SJSA1 (cell line): ENCODE data around the gene MOK. TPM values are rescaled to one million over a fixed set of nuclear protein-coding genes. Genes with fewer than 3 reads are reported as not detected.

Experiments used
- DNase-seq, 2 experiments: peaks; one replicate each; pipeline ENCODE4 v3.0.0-alpha.2; 2015 to 2020; ENCODE audit warnings: low spot score in 2 of 2, low read depth in 1 of 2
- H3K27ac ChIP-seq: fragments of 250-450 bp; sonication (Bioruptor Pico); 2 replicates; pipeline ENCODE4 v1.5.1; 2020; ENCODE audit warnings: mild to moderate bottlenecking, moderate library complexity
- H3K27me3 ChIP-seq: fragments of 250-450 bp; sonication (Bioruptor Pico); replicated peaks from 2 replicates; pipeline ENCODE4 v1.5.1; 2020; ENCODE audit warnings: mild to moderate bottlenecking, moderate library complexity
- H3K36me3 ChIP-seq: fragments of 250-450 bp; sonication (Bioruptor Pico); 2 replicates; pipeline ENCODE4 v1.5.1; 2020; ENCODE audit warnings: mild to moderate bottlenecking
- H3K4me1 ChIP-seq: fragments of 250-450 bp; sonication (Bioruptor Pico); replicated peaks from 2 replicates; pipeline ENCODE4 v1.6.1; 2021; ENCODE audit warnings: mild to moderate bottlenecking
- H3K4me3 ChIP-seq: fragments of 250-450 bp; sonication (Bioruptor Pico); 2 replicates; pipeline ENCODE4 v1.5.1; 2020; ENCODE audit warnings: mild to moderate bottlenecking
- H3K9me3 ChIP-seq: fragments of 250-450 bp; sonication (Bioruptor Pico); replicated peaks from 2 replicates; pipeline ENCODE4 v1.5.1; 2020; ENCODE audit warnings: mild to moderate bottlenecking
- total RNA-seq: library from RNA; depleted of rRNA; stranded (reverse); fragments of >200 nt; shearing (Covaris generic); gene quantifications from 2 replicates; pipeline ENCODE4 v1.2.3, GENCODE V29; 2014

MOK gene
- total RNA-seq, 1 experiment from 2014 or later, result 2.7 TPM

- DNase-seq, result no peak
- Histone ChIP-seq H3K36me3 (peaks cover 27% of the 10 kb centered on the region), H3K27me3 (no peaks in the 10 kb centered on the region), H3K4me1 (no peaks in the 10 kb centered on the region), H3K9me3 (no peaks in the 10 kb centered on the region), H3K4me3 (no peak overlapping the region), H3K27ac (no peak overlapping the region)
These were observed 104.1 kb downstream of the MOK start for GRCh38 chr14:102200690-102201352.

DNA sequence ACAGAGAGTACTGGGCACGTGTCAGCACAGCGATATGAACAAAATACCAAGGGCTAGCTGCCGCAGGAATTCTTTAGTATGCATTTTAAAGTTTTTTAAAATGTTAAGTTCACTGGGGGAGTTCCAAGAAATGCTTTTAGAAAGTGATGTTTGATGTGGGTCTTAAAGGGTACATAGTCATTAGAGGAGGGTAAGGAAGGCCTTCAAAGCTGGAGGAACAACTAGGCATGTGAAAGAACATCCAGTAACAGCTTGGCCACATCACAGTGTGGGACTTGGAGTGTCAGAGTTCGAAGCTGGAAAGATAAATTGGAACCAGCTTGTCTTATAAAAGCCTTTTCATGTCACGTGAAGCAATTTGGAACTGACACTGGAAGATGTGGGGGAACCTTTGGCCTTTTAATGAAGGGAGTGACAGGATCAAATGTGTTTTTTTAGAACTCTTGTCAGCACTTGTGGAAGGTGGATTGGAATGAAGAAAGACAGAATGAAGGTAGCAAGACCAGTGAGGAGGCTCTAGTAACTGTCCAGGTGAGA, 107.6 kb downstream of the MOK start:
- Histone ChIP-seq H3K27ac (no peak overlapping the region), H3K36me3 (peaks cover 31% of the 10 kb centered on the region), H3K4me1 (no peaks in the 10 kb centered on the region), H3K4me3 (no peak overlapping the region), H3K27me3 (no peaks in the 10 kb centered on the region), H3K9me3 (no peaks in the 10 kb centered on the region)
- DNase-seq, result no peak

- Histone ChIP-seq H3K4me1 (no peaks in the 10 kb centered on the region), H3K9me3 (no peaks in the 10 kb centered on the region), H3K27ac (no peak overlapping the region), H3K27me3 (no peaks in the 10 kb centered on the region), H3K36me3 (peaks cover 31% of the 10 kb centered on the region), H3K4me3 (no peak overlapping the region)
- no peak for DNase-seq
These were observed 108.1 kb downstream of the MOK start for GRCh38 chr14:102196902-102197230.

DNA sequence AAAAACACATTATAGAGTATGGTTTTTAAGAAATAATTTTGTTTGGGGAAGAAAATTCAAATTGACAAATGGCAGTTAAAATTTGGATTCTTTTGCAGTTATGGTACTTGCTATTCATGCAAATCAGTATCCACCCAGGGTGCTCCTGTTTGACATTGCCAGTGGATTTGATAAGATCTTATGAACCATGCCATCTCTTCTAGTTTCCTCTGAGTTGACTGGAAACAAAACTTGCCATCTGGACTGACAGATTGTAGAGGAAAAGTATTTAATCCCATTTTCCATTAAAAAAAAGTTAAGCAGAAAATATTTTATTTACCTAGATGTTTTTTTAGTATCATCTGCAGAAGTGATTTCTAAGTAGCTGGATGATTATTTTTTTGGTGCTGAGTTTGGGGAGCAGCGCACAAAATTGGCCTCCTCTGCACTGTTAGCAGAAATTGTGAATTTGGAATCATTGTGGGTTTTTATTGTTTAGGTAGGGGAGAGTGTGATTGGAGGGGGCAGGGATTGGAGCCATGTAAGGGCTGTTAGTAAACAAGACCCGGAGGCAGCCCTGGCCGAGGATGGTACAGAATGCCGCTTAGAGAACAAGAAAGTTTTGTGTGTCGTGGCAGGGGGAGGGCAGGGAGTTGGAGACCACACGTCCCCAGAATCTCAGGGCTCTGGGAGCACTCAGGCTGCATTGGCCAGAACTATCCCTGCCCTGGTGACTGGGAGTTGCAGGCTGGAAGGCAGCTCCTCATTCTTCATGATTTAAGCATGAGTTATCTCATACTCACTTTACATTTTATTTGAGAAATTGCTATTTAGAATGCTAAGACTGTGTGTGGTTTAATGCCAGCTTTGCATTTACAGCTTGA, 108.7 kb downstream of the MOK start:
- Histone ChIP-seq H3K4me1 (no peaks in the 10 kb centered on the region), H3K27me3 (no peaks in the 10 kb centered on the region), H3K27ac (no peak overlapping the region), H3K4me3 (no peak overlapping the region), H3K9me3 (no peaks in the 10 kb centered on the region), H3K36me3 (peaks cover 31% of the 10 kb centered on the region)
- DNase-seq, result no peak

- Histone ChIP-seq H3K9me3 (no peaks in the 10 kb centered on the region), H3K27ac (no peak overlapping the region), H3K36me3 (peaks cover 31% of the 10 kb centered on the region), H3K4me1 (no peaks in the 10 kb centered on the region), H3K4me3 (no peak overlapping the region), H3K27me3 (no peaks in the 10 kb centered on the region)
- DNase-seq, result no peak
These were observed 109.5 kb downstream of the MOK start for GRCh38 chr14:102195446-102195845.

GRCh38 chr14:102194856-102195255, 110.1 kb downstream of the MOK start:
- peaks cover 31% of the 10 kb centered on the region for H3K36me3 ChIP-seq
- H3K4me1 ChIP-seq, result no peaks in the 10 kb centered on the region
- no peak overlapping the region for H3K27ac ChIP-seq
- H3K4me3 ChIP-seq, result no peak overlapping the region
- H3K9me3 ChIP-seq, result no peaks in the 10 kb centered on the region
- DNase-seq, result no peak
- no peaks in the 10 kb centered on the region for H3K27me3 ChIP-seq

GRCh38 chr14:102192840-102193502, 112.0 kb downstream of the MOK start:
- H3K27ac ChIP-seq, result no peak overlapping the region
- peaks cover 25% of the 10 kb centered on the region for H3K36me3 ChIP-seq
- H3K4me3 ChIP-seq, result no peak overlapping the region
- H3K4me1 ChIP-seq, result no peaks in the 10 kb centered on the region
- no peaks in the 10 kb centered on the region for H3K9me3 ChIP-seq
- H3K27me3 ChIP-seq, result no peaks in the 10 kb centered on the region
- DNase-seq, result no peak

GRCh38 chr14:102189874-102190273, 115.1 kb downstream of the MOK start:
- no peak for DNase-seq
- Histone ChIP-seq H3K4me3 (no peak overlapping the region), H3K27ac (no peak overlapping the region), H3K4me1 (peaks cover 17% of the 10 kb centered on the region), H3K27me3 (no peaks in the 10 kb centered on the region), H3K36me3 (peaks cover 2% of the 10 kb centered on the region), H3K9me3 (no peaks in the 10 kb centered on the region)

DNA sequence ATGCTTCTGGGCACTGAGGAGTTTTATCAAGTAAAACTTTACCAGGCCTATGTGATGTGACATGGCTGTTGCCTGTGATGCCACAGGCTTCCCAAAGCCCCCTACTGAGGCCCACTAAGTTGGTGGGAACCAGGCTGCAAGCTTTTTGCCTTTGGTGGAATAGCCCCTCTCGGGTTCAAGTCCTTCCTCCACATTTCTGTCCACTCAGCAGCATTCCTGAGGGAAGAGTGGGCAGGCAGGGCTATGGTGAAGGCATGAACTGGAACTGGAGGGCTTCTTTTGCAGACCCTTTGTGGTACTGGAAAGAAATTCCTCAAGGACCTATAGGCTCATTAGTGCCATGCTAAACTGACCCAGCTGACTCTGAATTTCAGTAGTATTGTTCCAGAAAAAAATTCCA, 116.8 kb downstream of the MOK start:
- Histone ChIP-seq H3K36me3 (no peaks in the 10 kb centered on the region), H3K4me3 (no peak overlapping the region), H3K4me1 (peaks cover 17% of the 10 kb centered on the region), H3K9me3 (no peaks in the 10 kb centered on the region), H3K27ac (no peak overlapping the region), H3K27me3 (no peaks in the 10 kb centered on the region)
- no peak for DNase-seq

DNA sequence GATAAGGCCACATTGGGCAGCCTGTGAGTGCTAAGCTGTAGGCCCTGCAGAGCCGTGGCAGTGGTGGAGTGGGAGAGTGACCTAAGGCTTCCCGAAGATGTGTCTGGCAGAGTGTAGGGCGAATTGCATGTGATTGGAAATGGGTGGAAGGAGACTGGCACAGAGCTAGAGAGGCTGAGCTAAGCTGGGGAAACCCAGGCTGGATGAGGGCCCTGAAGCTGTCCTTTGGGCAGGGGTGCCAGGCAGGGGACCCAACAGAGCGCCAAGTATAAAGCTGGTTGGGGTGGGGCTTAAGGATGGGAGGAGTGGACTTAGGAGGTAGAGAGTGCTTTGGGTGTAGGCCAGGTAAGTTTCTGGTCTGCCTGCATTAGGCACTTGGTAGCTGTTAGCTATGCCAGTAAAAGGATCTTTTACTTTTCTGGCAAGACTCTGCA, 117.4 kb downstream of the MOK start:
- no peak for DNase-seq
- Histone ChIP-seq H3K4me3 (no peak overlapping the region), H3K9me3 (no peaks in the 10 kb centered on the region), H3K27ac (peak overlapping the region; percentile 25; the same call in 1 of the 2 replicates), H3K4me1 (peaks cover 17% of the 10 kb centered on the region), H3K27me3 (no peaks in the 10 kb centered on the region), H3K36me3 (no peaks in the 10 kb centered on the region)

- peak in 1 of 2 experiments; percentile 48 for DNase-seq
- Histone ChIP-seq H3K4me3 (no peak overlapping the region), H3K9me3 (no peaks in the 10 kb centered on the region), H3K27ac (peak overlapping the region; percentile 25; the same call in 1 of the 2 replicates), H3K4me1 (peaks cover 21% of the 10 kb centered on the region), H3K36me3 (no peaks in the 10 kb centered on the region), H3K27me3 (no peaks in the 10 kb centered on the region)
These were observed 117.9 kb downstream of the MOK start for GRCh38 chr14:102187044-102187443.

DNA sequence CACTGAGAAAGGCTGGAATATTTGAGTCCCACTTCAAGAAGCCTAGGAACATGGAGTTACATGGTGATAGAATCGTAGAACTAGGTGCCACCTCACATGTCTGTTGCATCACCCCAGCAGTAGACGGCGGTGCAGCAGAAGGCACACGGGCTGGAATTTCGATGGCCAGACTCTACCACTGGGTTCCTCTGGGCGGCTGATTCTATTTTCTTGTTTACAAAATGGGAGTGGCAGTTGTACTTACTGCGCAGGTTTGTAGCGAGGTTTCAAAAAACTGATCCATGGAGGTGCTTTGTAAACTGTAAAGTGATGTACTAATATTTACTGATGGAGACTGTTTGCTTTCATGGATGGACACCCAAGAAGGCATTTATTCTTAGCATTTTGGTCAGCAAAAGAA, 119.6 kb downstream of the MOK start:
- Histone ChIP-seq H3K36me3 (no peaks in the 10 kb centered on the region), H3K27me3 (no peaks in the 10 kb centered on the region), H3K4me3 (no peak overlapping the region), H3K9me3 (no peaks in the 10 kb centered on the region), H3K27ac (no peak overlapping the region), H3K4me1 (peaks cover 21% of the 10 kb centered on the region)
- DNase-seq, result no peak

DNA sequence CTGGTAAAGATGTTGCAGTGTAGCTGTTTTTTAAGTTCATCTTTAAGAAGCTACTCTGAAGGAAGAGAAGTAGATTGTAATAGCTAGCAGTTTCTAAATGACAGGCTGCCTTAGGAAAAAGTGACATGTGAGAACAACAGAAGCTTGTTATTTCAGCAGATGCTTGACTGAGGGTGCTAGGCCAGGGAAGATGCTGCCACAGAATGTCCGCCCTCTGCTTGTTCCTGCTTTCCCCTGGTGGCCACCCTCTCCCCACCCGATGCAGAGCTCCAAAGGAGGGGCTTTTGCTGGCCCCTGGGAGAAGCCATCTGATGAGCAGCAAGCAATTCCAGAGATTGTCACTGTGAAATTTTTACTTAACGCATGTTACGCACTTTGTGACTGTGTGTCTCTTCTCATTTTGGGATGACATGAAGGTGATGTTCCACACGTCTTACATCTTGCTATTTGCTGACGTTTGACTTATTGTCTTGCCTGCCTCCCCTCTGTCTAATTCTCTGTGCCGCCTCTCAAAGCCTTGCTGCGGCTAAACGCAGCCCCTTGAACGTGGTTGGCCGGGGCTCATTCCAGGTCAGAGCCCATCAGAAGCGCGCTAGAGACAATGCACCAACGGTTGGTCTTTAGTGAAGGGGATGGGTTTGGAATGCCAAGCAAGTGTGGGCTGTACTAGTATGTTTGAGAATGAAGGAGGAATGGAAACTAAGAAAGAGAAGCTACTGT, 120.5 kb downstream of the MOK start:
- no peak for DNase-seq
- no peaks in the 10 kb centered on the region for H3K27me3 ChIP-seq
- no peak overlapping the region for H3K4me3 ChIP-seq
- no peaks in the 10 kb centered on the region for H3K9me3 ChIP-seq
- peaks cover 21% of the 10 kb centered on the region for H3K4me1 ChIP-seq
- no peak overlapping the region for H3K27ac ChIP-seq
- H3K36me3 ChIP-seq, result no peaks in the 10 kb centered on the region
